ENCODE data around the gene ETHE1.
A peak's percentile ranks its signal among the peaks of the same experiment; 100 is the strongest.

ETHE1 gene

GRCh38 chr19:43526884-43527859 is at the start of gene ETHE1:
Gene ETHE1 (minus strand): TSS chr19:43527201. CDS start chr19:43527177, 24 bp downstream.
- peak; percentile 75 for DNase-seq

- DNase-seq = no peak
Observed at GRCh38 chr19:43575955-43576878, 49.2 kb upstream of the ETHE1 start.

GRCh38 chr19:43575156-43575950 is 48.4 kb upstream of the ETHE1 start, which contains the start of the genes PINLYP and XRCC1:
Gene PINLYP (plus strand): TSS chr19:43575801. CDS start chr19:43577192, 1,391 bp downstream.
Gene XRCC1 (minus strand): TSS chr19:43575527. CDS start chr19:43575458, 69 bp downstream.
- peak; percentile 94 for DNase-seq

DNA sequence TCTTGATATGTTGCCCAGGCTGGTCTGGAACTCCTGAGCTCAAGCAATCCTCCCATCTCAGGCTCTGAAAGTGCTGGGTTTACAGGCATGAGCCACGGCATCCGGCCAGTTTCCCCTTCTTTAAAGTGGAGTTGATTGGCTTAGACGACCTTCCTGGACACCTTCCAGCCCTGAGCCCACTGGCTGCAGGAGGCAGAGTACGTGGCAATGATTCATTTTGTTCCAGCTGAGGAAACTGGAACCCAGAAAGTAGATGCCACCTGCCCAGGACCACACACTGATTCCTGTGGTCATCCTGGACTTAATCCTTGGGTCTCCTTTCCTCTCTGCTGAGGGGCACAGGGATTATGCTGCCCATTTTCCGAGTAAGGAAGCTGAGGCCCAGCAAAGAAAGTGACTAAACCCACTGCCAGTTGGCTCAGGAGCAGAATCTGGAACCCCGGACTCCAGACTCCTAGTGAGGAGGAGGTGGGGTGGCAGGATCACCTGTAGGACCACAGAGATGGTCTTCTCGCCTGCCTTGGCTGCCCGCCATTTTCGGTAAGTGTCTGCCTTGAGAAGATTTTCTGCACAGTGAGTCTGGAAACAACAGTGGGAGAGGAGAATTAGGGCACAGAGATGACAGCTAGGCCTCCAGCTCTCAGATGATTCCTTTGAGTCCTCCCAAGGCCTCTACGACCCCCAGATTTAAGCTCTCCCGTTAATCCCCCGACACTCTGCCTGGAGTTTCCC is 47.6 kb upstream of the ETHE1 start:
- DNase-seq = no peak

- DNase-seq = no peak
Observed at GRCh38 chr19:43572171-43572588, 45.2 kb upstream of the ETHE1 start.

DNA sequence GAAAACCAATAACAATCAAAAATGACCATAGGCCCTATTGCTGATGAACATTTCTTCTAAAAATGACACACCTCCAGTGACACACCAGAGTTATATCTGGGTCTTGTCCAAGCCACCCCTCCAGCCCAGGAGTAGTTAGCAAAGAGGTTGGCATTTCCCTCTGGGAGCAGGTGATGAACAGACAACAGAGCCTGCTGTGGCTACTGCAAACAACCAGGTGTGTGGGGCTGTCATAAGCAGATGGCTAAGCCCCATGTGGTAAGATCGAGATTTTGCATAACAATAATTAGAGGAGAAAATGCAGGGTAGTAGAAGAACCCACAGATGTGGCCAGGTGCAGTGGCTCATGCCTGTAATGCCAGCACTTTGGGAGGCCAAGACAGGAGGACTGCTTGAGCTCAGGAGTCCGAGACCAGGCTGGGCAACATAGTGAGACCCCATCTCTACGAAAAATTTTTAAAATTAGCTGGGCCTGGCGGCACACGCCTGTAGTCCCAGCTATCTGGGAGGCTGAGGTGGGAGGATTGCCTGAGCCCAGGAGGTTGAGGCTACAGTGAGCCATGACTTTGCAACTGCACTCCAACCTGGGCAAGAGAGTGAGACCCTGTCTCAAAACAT is 43.3 kb upstream of the ETHE1 start:
- no peak for DNase-seq

DNA sequence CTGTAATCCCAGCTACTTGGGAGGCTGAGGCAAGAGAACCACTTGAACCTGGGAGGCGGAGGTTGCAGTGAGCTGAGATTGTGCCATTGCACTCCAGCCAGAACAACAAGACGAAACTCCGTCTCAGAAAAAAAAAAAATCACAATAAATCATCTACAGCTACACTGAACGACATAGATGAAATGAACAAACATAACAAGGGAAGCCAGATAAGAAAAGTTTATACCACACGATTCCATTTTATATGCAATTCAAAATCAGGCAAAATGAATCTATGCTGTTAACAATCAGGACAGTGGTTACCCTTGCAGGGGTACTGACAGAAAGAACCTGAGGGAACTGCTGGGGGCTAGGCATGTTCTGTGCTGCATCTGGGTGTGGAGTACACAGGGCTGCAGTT is 42.7 kb upstream of the ETHE1 start:
- no peak for DNase-seq

- DNase-seq = no peak
Observed at GRCh38 chr19:43564800-43565199, 37.8 kb upstream of the ETHE1 start.

DNA sequence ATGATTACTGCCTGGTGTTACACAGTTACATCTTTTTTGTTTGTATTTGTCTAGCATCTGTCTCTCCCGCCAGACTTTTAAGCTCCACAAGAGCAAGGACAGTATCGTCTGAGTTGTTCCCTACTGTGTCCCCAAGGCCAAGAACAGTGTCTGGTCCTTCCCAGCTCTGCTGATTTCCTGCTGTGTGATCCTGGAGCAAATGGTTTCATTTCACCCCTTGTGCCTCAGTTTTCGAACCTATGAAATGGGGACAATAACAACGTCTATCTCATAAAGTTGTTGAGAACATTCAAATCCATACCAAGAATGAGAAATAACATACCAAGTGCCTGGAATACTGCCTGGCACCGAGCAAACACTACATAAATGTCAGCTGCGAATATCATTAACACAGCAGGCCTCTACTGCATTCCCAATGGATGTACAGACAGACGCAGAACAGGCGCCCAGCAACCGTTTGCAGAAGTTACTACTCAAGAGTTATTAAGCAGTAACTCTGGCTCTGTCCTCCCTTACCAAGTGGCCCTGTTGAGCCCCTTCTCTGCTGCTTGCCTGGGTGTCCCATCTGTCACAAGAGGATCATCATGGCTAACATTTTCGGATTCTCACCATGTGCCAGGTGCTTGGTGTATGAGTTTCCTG is 36.9 kb upstream of the ETHE1 start:
- DNase-seq = no peak

DNA sequence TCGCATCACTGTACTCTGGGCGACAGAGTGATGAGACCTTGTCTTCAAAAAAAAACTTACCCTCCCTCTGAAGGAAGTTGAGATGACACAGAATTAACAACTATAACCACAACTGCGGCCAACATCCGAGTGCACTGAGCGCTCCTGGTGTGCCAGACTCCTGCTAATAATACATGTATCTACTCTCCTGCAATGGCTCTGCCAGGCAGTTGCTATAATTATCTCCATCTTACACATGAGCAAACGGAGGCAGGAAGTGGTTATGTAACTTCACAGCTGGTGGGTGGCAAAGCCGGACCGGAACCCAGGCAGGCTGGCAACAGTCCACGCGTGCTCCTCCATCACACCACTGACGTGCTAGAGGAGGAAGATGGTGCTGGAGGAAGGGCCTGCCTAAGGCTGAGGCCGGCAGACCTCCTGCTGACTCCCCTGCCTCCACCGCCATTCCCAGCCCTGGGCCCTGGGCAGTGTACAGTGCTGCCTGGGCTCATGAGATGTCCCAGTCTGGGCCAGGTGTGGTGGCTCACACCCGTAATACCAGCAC is 35.8 kb upstream of the ETHE1 start:
- peak; percentile 70 for DNase-seq

DNA sequence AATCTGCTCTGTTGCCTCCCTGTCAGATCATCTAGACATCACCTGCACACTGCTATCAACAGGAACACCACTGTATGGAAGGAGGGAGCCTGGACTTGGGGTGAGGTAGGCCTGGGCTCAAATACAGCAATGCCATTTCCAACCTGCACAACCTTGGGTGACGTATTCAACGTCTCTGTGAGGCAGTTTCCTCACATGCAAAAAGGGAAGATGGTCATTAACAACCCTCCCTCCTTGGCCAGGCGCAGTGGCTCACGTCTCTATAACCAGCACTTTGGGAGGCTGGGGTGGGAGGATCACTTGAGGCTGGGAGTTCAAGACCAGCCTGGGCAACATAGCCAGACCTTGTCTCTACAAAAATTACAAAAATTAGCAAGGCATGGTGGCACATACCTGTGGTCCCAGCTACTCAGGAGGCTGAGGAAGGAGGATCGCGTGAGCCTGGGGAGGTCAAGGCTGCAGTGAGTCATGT is 35.3 kb upstream of the ETHE1 start:
- no peak for DNase-seq

- no peak for DNase-seq
Observed at GRCh38 chr19:43561139-43561970, 34.4 kb upstream of the ETHE1 start.

DNA sequence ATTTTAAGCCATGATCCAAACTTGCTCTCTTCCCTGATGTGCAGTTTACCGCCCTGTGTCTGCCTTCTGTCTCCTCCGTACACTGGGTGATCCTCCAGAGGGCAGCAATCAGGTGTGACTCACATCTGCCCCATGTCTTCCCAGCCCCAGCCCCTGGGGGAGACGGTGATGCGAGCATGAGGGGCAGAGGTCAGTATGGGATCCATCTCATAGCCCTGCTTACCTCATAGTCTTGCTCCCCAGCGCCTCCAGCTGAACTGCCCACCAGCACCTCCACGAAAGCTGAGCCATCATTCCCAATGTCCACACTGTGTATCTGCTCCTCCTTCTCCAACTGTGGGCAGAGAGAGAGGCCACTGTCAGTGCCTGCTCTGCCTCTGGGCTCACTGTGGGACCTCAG is 33.7 kb upstream of the ETHE1 start:
- no peak for DNase-seq

DNA sequence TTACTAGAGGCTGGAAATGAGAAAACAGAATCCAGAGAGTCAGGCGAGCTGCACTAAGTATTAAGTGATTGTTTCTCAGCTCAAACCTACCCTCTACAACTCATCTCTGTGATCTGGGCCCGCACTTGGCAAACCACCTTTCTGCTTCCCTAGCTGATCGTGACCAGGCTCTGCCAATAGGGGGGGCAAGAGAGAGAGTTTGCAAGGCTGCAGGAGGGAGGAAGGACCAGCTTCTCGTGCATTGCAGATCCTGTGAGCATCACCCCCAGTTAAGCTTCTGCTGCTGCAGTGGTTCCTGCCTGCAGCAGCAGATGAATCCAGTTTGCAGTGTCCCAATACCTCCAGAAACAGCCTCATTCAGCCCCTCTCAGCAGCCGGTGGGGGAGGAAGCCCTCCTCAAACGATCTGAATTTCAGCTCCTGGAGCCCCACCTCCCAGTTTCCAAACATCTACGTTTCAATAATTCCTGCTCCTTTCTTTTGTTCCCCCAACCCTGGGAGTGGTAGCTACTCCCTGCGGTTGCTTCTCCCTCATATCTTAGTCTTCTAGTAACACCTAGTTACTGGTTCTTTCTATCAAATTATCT is 28.3 kb upstream of the ETHE1 start:
- peak; percentile 85 for DNase-seq

GRCh38 chr19:43554317-43554895 is 27.4 kb upstream of the ETHE1 start:
- DNase-seq = no peak

DNA sequence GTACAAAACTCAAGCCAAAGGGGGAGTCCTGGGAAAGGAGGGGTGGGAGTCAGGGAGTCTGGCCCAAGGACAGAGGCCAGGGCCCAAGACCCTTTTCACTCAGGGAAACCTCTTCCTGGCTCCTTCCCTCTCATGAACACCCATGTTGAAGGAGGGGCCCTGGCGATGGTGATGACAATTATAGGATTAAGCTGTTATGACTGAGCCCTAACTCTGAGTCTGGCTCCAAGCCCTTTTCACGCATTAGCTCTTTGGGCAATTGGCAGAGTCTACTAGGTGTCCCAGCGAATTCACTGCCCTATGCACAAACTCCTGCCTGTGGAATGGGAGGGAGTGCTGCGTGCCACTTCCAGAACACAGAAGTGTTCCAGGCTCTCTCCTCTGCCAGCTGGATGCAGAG is 26.7 kb upstream of the ETHE1 start:
- DNase-seq = no peak

GRCh38 chr19:43552616-43553015 is 25.6 kb upstream of the ETHE1 start:
- no peak for DNase-seq

DNA sequence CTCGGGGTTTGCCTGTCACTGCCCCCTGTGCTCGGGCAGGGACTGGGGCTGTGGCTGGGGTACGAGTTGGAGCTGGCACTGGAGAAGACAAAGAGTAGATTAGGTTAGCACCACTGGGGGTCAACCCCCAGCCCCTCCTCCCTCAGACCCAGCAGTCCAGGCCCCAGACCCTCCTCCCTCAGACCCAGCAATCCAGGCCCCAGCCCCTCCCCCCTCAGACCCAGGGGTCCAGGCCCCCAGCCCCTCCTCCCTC is 25.1 kb upstream of the ETHE1 start:
- DNase-seq = no peak

All from activated CD8-positive, alpha-beta memory T cell treated with anti-CD3 and anti-CD28 coated beads, Interleukin-2, amount 50 U/mL, for 4 hours (primary cell).